Astrocyte (in vitro differentiated cells and primary cell): ENCODE results near the gene TNFRSF12A. TPM values are rescaled to one million over a fixed set of nuclear protein-coding genes. Genes with fewer than 3 reads are reported as not detected.

ENCODE experiments used
- DNase-seq: peaks from one replicate; pipeline ENCODE4 v3.0.0-alpha.2; 2010; ENCODE audit warnings: low read depth
- FAIRE-seq: peaks from 2 replicates; lab custom pipeline; 2011; peaks lifted over from hg19 to GRCh38; lab: Jason Lieb, UNC
- H2AFZ ChIP-seq: 2 replicates; pipeline ENCODE4 v1.6.0; 2012; ENCODE audit warnings: low read depth, low read length, inconsistent platforms
- H3K27ac ChIP-seq: 2 replicates; pipeline ENCODE4 v1.5.1; 2011; ENCODE audit warnings: low read depth, low read length, inconsistent platforms
- H3K27me3 ChIP-seq: 2 replicates; pipeline ENCODE4 v1.6.0; 2011; ENCODE audit warnings: low read length, inconsistent platforms; ENCODE audit not compliant: insufficient read depth
- H3K36me3 ChIP-seq: 2 replicates; pipeline ENCODE4 v1.5.1; 2011; ENCODE audit warnings: low read length, inconsistent platforms; ENCODE audit not compliant: insufficient read depth
- H3K4me1 ChIP-seq: 2 replicates; pipeline ENCODE4 v1.5.1; 2011; ENCODE audit warnings: low read length, inconsistent platforms; ENCODE audit not compliant: insufficient read depth
- H3K4me2 ChIP-seq: 2 replicates; pipeline ENCODE4 v1.6.0; 2012; ENCODE audit warnings: low read length, inconsistent platforms
- H3K4me3 ChIP-seq: 2 replicates; pipeline ENCODE4 v1.5.1; 2011; ENCODE audit warnings: low read depth, mild to moderate bottlenecking, low read length, inconsistent platforms; ENCODE audit not compliant: insufficient read depth
- H3K79me2 ChIP-seq: 2 replicates; pipeline ENCODE4 v1.6.0; 2012; ENCODE audit warnings: mild to moderate bottlenecking, low read length, inconsistent platforms; ENCODE audit not compliant: insufficient read depth
- H3K9ac ChIP-seq: 2 replicates; pipeline ENCODE4 v1.6.0; 2012; ENCODE audit warnings: mild to moderate bottlenecking, low read length, inconsistent platforms
- H3K9me3 ChIP-seq: 2 replicates; pipeline ENCODE4 v1.5.1; 2012; ENCODE audit warnings: low read depth, mild to moderate bottlenecking, low read length, inconsistent platforms; ENCODE audit not compliant: insufficient read depth
- H4K20me1 ChIP-seq: 2 replicates; pipeline ENCODE4 v1.6.0; 2012; ENCODE audit warnings: low read length, inconsistent platforms; ENCODE audit not compliant: insufficient read depth
- H3K27ac Mint-ChIP-seq: one replicate; pipeline ENCODE4 v1.8.0; 2021; ENCODE audit warnings: mild to moderate bottlenecking, mixed read lengths; ENCODE audit not compliant: unreplicated experiment
- H3K27me3 Mint-ChIP-seq: one replicate; pipeline ENCODE4 v1.8.0; 2021; ENCODE audit warnings: low read depth, mixed read lengths; ENCODE audit not compliant: unreplicated experiment
- H3K36me3 Mint-ChIP-seq: one replicate; pipeline ENCODE4 v1.8.0; 2021; ENCODE audit warnings: low read depth, mixed read lengths; ENCODE audit not compliant: unreplicated experiment
- H3K4me1 Mint-ChIP-seq: one replicate; pipeline ENCODE4 v1.8.0; 2021; ENCODE audit warnings: low read depth, mixed read lengths; ENCODE audit not compliant: unreplicated experiment
- H3K4me3 Mint-ChIP-seq: one replicate; pipeline ENCODE4 v1.8.0; 2021; ENCODE audit warnings: mild to moderate bottlenecking, moderate library complexity, mixed read lengths; ENCODE audit not compliant: unreplicated experiment
- H3K9me3 Mint-ChIP-seq: one replicate; pipeline ENCODE4 v1.8.0; 2021; ENCODE audit warnings: mild to moderate bottlenecking, mixed read lengths; ENCODE audit not compliant: unreplicated experiment
- CTCF ChIP-seq: IDR thresholded peaks from 2 replicates; pipeline ENCODE4 v1.5.1; 2011; ENCODE audit warnings: low read depth, mild to moderate bottlenecking, inconsistent platforms, low read length, moderate library complexity; ENCODE audit not compliant: insufficient read depth
- EZH2 ChIP-seq: IDR thresholded peaks from 2 replicates; pipeline ENCODE4 v1.6.1; 2012; ENCODE audit warnings: mild to moderate bottlenecking, low read length, inconsistent platforms; ENCODE audit not compliant: insufficient read depth
- total RNA-seq: library from RNA; stranded (reverse); gene quantifications from 2 replicates; pipeline ENCODE4 v1.2.1, GENCODE V29; 2021

TNFRSF12A gene
- total RNA-seq, 1 donor from 2014 or later: 262 TPM

- H3K27me3 Mint-ChIP-seq: no peaks in the 10 kb centered on the region
- no peak for TF ChIP-seq EZH2
- TF ChIP-seq CTCF: no peak
- H2AFZ ChIP-seq: no peak overlapping the region
- FAIRE-seq: no peak
- no peaks in the 10 kb centered on the region for H3K79me2 ChIP-seq
- H3K9me3 ChIP-seq: peaks cover 3% of the 10 kb centered on the region
- peaks cover 33% of the 10 kb centered on the region for H4K20me1 ChIP-seq
- no peak overlapping the region for H3K4me3 ChIP-seq
- H3K9me3 Mint-ChIP-seq: no peaks in the 10 kb centered on the region
- no peak overlapping the region for H3K27ac Mint-ChIP-seq
- peaks cover 31% of the 10 kb centered on the region for H3K4me1 ChIP-seq
- no peak for DNase-seq
- H3K4me3 Mint-ChIP-seq: peak overlapping the region; percentile 15
- peaks cover 4% of the 10 kb centered on the region for H3K4me1 Mint-ChIP-seq
- H3K36me3 Mint-ChIP-seq: peaks cover 8% of the 10 kb centered on the region
- H3K27me3 ChIP-seq: peaks cover 15% of the 10 kb centered on the region
- no peak overlapping the region for H3K9ac ChIP-seq
- no peak overlapping the region for H3K4me2 ChIP-seq
- no peak overlapping the region for H3K27ac ChIP-seq
- no peaks in the 10 kb centered on the region for H3K36me3 ChIP-seq
Measured at GRCh38 chr16:3026003-3026378, 5.8 kb downstream of the TNFRSF12A start.

GRCh38 chr16:3026609-3027488 is 6.7 kb downstream of the TNFRSF12A start:
- Histone ChIP-seq H2AFZ (no peak overlapping the region), H3K9ac (no peak overlapping the region), H3K36me3 (no peaks in the 10 kb centered on the region), H3K79me2 (no peaks in the 10 kb centered on the region), H3K27me3 (peaks cover 19% of the 10 kb centered on the region), H3K4me2 (no peak overlapping the region), H3K4me3 (no peak overlapping the region), H3K9me3 (peaks cover 3% of the 10 kb centered on the region), H3K4me1 (peaks cover 31% of the 10 kb centered on the region), H4K20me1 (peaks cover 31% of the 10 kb centered on the region), H3K27ac (no peak overlapping the region)
- FAIRE-seq (no peak), DNase-seq (no peak)
- H3K36me3 Mint-ChIP-seq: peaks cover 8% of the 10 kb centered on the region
- no peaks in the 10 kb centered on the region for H3K9me3 Mint-ChIP-seq
- peaks cover 4% of the 10 kb centered on the region for H3K4me1 Mint-ChIP-seq
- H3K27me3 Mint-ChIP-seq: no peaks in the 10 kb centered on the region
- H3K4me3 Mint-ChIP-seq: no peak overlapping the region
- TF ChIP-seq CTCF (no peak), EZH2 (no peak)
- no peak overlapping the region for H3K27ac Mint-ChIP-seq

GRCh38 chr16:3027489-3027795 is 7.3 kb downstream of the TNFRSF12A start:
- Histone ChIP-seq H3K79me2 (no peaks in the 10 kb centered on the region), H3K27ac (no peak overlapping the region), H3K36me3 (no peaks in the 10 kb centered on the region), H3K4me1 (peaks cover 27% of the 10 kb centered on the region), H2AFZ (no peak overlapping the region), H3K27me3 (peaks cover 25% of the 10 kb centered on the region), H4K20me1 (peaks cover 31% of the 10 kb centered on the region), H3K9ac (no peak overlapping the region), H3K4me2 (no peak overlapping the region), H3K4me3 (no peak overlapping the region), H3K9me3 (peaks cover 3% of the 10 kb centered on the region)
- FAIRE-seq (no peak), DNase-seq (no peak)
- H3K27me3 Mint-ChIP-seq: no peaks in the 10 kb centered on the region
- no peaks in the 10 kb centered on the region for H3K9me3 Mint-ChIP-seq
- H3K4me1 Mint-ChIP-seq: peaks cover 4% of the 10 kb centered on the region
- no peak overlapping the region for H3K27ac Mint-ChIP-seq
- H3K4me3 Mint-ChIP-seq: no peak overlapping the region
- H3K36me3 Mint-ChIP-seq: peaks cover 8% of the 10 kb centered on the region
- no peak for TF ChIP-seq CTCF
- no peak for TF ChIP-seq EZH2
